ENCODE data around the gene METTL17.

DNA sequence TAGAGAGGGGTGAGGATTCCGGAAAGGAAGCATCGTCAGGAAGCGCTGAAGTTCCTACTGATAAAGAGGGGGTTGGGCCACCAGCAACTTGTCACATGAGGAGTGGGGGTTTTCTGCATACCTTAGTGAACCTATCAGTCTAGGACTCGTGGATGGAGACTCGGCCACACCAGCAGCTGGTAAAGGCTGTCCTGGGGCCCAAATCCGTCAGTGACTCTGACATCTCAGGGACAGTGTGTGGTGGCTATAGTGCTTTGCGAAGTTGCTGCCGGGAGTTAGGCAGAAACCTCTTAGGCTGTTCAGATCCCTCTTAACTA, 18.1 kb upstream of the METTL17 start:
- TF ChIP-seq CTCF (IDR thresholded peaks at IDR 0.05 in 8 of 11, conservative IDR thresholded peaks at IDR 0.05 in 3 of 11) = no peak
- TF ChIP-seq POLR2A (IDR thresholded peaks at IDR 0.05) = no peak
- TF ChIP-seq POLR2AphosphoS5 (IDR thresholded peaks at IDR 0.05) = no peak
